Breast epithelium (tissue), 3 donors: ENCODE data around the gene TP63.

Experiments
- CTCF ChIP-seq, 3 donors: fragments of 450-650 bp; IDR thresholded peaks; one replicate each; pipeline ENCODE4 v1.5.1; 2016 to 2017; ENCODE audit warnings: antibody characterized with exemption in 3 of 3, mild to moderate bottlenecking in 3 of 3, moderate library complexity in 3 of 3
- POLR2A ChIP-seq: fragments of 450-650 bp; IDR thresholded peaks from one replicate; pipeline ENCODE4 v1.6.1; 2016; ENCODE audit warnings: antibody characterized with exemption, mild to moderate bottlenecking, moderate library complexity
- POLR2AphosphoS5 ChIP-seq, 3 donors: sonication (generic); formaldehyde crosslinking; IDR thresholded peaks; one replicate each; pipeline ENCODE4 v1.6.1; 2017; ENCODE audit warnings: antibody characterized with exemption in 3 of 3

- TF ChIP-seq CTCF (IDR thresholded peaks at IDR 0.05) (no peak), POLR2A (no peak), POLR2AphosphoS5 (IDR thresholded peaks at IDR 0.05) (no peak)
These were observed 195.9 kb downstream of the TP63 start for GRCh38 chr3:189827108-189827507.
